ENCODE results near the gene PSMA7. TPM values are rescaled to one million over a fixed set of nuclear protein-coding genes. Genes with fewer than 3 reads are reported as not detected.

Gene PSMA7
- polyA plus RNA-seq, 1 of the 3 experiments (the other 2 are of a cell fraction), result 801 TPM

GRCh38 chr20:62168890-62169435 lies 25.8 kb upstream of the PSMA7 start (continued):
- TF ChIP-seq EZH2phosphoT487 (IDR thresholded peaks at IDR 0.05; ENCODE audit: borderline replicate concordance, low read depth) (no peak), EP300 (IDR thresholded peaks at IDR 0.05; ENCODE audit: borderline replicate concordance in 1 of 2, low read depth in 1 of 2, low read length in 1 of 2) (no peak), SMC3 (IDR thresholded peaks at IDR 0.05; ENCODE audit: low read depth, low read length) (no peak), TCF12 (IDR thresholded peaks at IDR 0.05) (no peak), GATA2 (CRISPR knock-in tag; IDR thresholded peaks at IDR 0.05) (no peak)
- TF ChIP-seq, protein P1, sequence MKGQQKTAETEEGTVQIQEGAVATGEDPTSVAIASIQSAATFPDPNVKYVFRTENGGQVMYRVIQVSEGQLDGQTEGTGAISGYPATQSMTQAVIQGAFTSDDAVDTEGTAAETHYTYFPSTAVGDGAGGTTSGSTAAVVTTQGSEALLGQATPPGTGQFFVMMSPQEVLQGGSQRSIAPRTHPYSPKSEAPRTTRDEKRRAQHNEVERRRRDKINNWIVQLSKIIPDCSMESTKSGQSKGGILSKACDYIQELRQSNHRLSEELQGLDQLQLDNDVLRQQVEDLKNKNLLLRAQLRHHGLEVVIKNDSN (IDR thresholded peaks at IDR 0.05; ENCODE audit: borderline replicate concordance, low read depth), result no peak
- TF ChIP-seq, protein P2, sequence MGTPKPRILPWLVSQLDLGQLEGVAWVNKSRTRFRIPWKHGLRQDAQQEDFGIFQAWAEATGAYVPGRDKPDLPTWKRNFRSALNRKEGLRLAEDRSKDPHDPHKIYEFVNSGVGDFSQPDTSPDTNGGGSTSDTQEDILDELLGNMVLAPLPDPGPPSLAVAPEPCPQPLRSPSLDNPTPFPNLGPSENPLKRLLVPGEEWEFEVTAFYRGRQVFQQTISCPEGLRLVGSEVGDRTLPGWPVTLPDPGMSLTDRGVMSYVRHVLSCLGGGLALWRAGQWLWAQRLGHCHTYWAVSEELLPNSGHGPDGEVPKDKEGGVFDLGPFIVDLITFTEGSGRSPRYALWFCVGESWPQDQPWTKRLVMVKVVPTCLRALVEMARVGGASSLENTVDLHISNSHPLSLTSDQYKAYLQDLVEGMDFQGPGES (IDR thresholded peaks at IDR 0.05; ENCODE audit: low read depth, low read length), result no peak

- DNase-seq, result no peak
- no peaks in the 10 kb centered on the region for H3K79me2 ChIP-seq (ENCODE audit: insufficient read depth)
- ChIA-PET POLR2A (interaction anchor here (0.7 kb wide), 1 partner anchor 21 kb away, joined by 3 read pairs; no protein-coding TSS in a partner anchor), CTCF (interaction anchor here (0.9 kb wide), 1 partner anchor 10 kb away, joined by 4 read pairs; no protein-coding TSS in a partner anchor)
- no peak overlapping the region for H3K4me2 ChIP-seq
- H2AFZ ChIP-seq (ENCODE audit: low read depth), result no peak overlapping the region
- peaks cover 3 to 31% of the 10 kb centered on the region in 2 experiments for H3K36me3 ChIP-seq (replicated peaks in 1 of 2; ENCODE audit: control insufficient read depth in 1 of 2, insufficient read depth in 2 of 2, low read length in 1 of 2)
- no peaks in the 10 kb centered on the region for H3K4me1 ChIP-seq (ENCODE audit: control insufficient read depth in 1 of 2, insufficient read depth in 2 of 2, low read depth in 1 of 2, low read length in 1 of 2)
- no peak overlapping the region for H3K4me3 ChIP-seq (ENCODE audit: low read depth in 2 of 2, low read length in 1 of 2)
- H3K9me2 ChIP-seq, result no peaks in the 10 kb centered on the region
- no peaks in the 10 kb centered on the region for H3F3A ChIP-seq (replicated peaks; ENCODE audit: insufficient read depth)
- H3K27ac ChIP-seq (ENCODE audit: low read depth in 2 of 2, low read length in 1 of 2), result no peak overlapping the region
- no peak for TF ChIP-seq MAX (IDR thresholded peaks at IDR 0.05; ENCODE audit: low read depth)
- no peak for TF ChIP-seq CTCF (IDR thresholded peaks at IDR 0.05)
- TF ChIP-seq FOSL2 (IDR thresholded peaks at IDR 0.05; ENCODE audit: borderline replicate concordance, low read depth), result no peak
- no peak for TF ChIP-seq FOXJ3 (CRISPR knock-in tag; IDR thresholded peaks at IDR 0.05)
- WGBS (ENCODE audit: low lambda C conversion rate), result 90% methylated on average over 4 of the region's 4 CpGs
- no peaks in the 10 kb centered on the region for H4K20me1 ChIP-seq (ENCODE audit: insufficient read depth)
- no peak overlapping the region for H3K9ac ChIP-seq
- H3K27me3 ChIP-seq (ENCODE audit: insufficient read depth), result no peaks in the 10 kb centered on the region
- no peaks in the 10 kb centered on the region for H3K9me3 ChIP-seq
Measured at GRCh38 chr20:62168061-62168460, 24.9 kb upstream of the PSMA7 start.
